ENCODE results near the gene SVIL.

Gene SVIL

DNA sequence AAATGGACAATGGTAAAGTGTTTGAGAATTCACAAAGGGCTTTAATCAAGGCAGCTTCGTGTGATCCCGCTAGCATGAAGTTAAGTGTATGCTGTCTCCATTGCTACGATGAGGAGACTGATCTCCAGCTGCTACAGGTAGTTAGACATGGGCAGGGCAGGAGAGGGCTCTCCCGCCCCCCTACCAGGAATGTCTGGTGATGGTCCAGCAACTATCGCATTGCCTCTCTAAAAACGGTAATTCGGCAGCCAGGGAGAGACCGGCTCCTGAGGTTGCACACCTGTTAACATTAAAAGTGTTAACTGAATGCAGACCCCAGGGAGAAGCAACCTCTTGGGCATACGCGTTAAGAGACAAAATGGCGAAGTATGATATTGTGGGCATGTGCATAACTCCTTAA, 37.9 kb downstream of the SVIL start:
- no peaks in the 10 kb centered on the region for H3K36me3 ChIP-seq (ENCODE audit: insufficient read depth)
- TF ChIP-seq CTCF (conservative IDR thresholded peaks at IDR 0.05; ENCODE audit: low read depth, low read length): no peak
- no peak overlapping the region for H3K9ac ChIP-seq
- H3K4me1 ChIP-seq (ENCODE audit: low read depth, poor library complexity, severe bottlenecking): no peaks in the 10 kb centered on the region
- H3K4me2 ChIP-seq: no peak overlapping the region
- H3K27ac ChIP-seq: no peak overlapping the region
- no peak overlapping the region for H2AFZ ChIP-seq (ENCODE audit: low read depth)
- no peaks in the 10 kb centered on the region for H3K79me2 ChIP-seq (ENCODE audit: insufficient read depth, low read depth)
- H3K4me3 ChIP-seq (IDR thresholded peaks at IDR 0.05; ENCODE audit: insufficient read depth, low read depth, low read length): no peak overlapping the region
- no peaks in the 10 kb centered on the region for H3K27me3 ChIP-seq (ENCODE audit: insufficient read depth, low read depth)
- H4K20me1 ChIP-seq (ENCODE audit: insufficient read depth): no peaks in the 10 kb centered on the region

- Histone ChIP-seq H3K9ac (no peak overlapping the region), H3K36me3 (ENCODE audit: insufficient read depth) (no peaks in the 10 kb centered on the region), H3K27me3 (ENCODE audit: insufficient read depth, low read depth) (no peaks in the 10 kb centered on the region), H3K27ac (no peak overlapping the region), H3K4me3 (IDR thresholded peaks at IDR 0.05; ENCODE audit: insufficient read depth, low read depth, low read length) (no peak overlapping the region), H3K4me2 (no peak overlapping the region), H3K4me1 (ENCODE audit: low read depth, poor library complexity, severe bottlenecking) (no peaks in the 10 kb centered on the region), H4K20me1 (ENCODE audit: insufficient read depth) (no peaks in the 10 kb centered on the region), H2AFZ (ENCODE audit: low read depth) (no peak overlapping the region), H3K79me2 (ENCODE audit: insufficient read depth, low read depth) (no peaks in the 10 kb centered on the region)
- no peak for TF ChIP-seq CTCF (conservative IDR thresholded peaks at IDR 0.05; ENCODE audit: low read depth, low read length)
Observed at GRCh38 chr10:29596356-29596755, 38.4 kb downstream of the SVIL start.

DNA sequence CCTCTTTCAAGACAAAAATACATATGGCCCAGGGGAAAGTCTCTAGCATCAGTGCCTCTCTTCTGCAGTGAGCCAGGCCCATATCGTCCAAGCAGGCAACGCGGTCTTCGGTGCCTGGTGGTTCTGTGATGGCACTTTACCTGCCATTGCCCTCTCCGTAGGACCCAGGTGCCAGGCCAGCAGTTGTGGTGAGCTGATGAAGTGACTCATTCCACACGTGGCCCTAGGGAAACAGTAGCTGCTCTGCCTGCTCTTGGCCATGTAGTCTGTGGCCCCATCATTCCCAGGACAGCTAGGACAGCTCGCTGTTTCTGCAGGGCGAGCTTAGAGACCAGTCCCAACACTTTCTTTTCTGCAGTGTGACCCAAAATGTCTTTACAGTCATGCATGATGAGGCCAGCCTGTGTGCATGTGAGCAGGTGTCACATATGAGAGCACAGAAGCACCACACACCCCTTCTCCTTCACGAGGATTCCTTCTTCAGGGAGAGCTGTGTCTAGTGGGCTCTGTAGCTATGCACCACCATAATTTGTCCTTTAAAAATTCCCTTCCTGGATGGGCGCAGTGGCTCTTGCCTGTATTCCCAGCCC, 39.0 kb downstream of the SVIL start:
- no peak overlapping the region for H3K4me2 ChIP-seq
- peaks cover 6% of the 10 kb centered on the region for H3K4me1 ChIP-seq (ENCODE audit: low read depth, poor library complexity, severe bottlenecking)
- no peaks in the 10 kb centered on the region for H3K27me3 ChIP-seq (ENCODE audit: insufficient read depth, low read depth)
- no peaks in the 10 kb centered on the region for H3K79me2 ChIP-seq (ENCODE audit: insufficient read depth, low read depth)
- no peaks in the 10 kb centered on the region for H3K36me3 ChIP-seq (ENCODE audit: insufficient read depth)
- H4K20me1 ChIP-seq (ENCODE audit: insufficient read depth): no peaks in the 10 kb centered on the region
- no peak overlapping the region for H2AFZ ChIP-seq (ENCODE audit: low read depth)
- no peak for TF ChIP-seq CTCF (conservative IDR thresholded peaks at IDR 0.05; ENCODE audit: low read depth, low read length)
- no peak overlapping the region for H3K27ac ChIP-seq
- no peak overlapping the region for H3K4me3 ChIP-seq (IDR thresholded peaks at IDR 0.05; ENCODE audit: insufficient read depth, low read depth, low read length)
- no peak overlapping the region for H3K9ac ChIP-seq

- Histone ChIP-seq H3K9ac (no peak overlapping the region), H4K20me1 (ENCODE audit: insufficient read depth) (no peaks in the 10 kb centered on the region), H3K79me2 (ENCODE audit: insufficient read depth, low read depth) (no peaks in the 10 kb centered on the region), H3K4me3 (IDR thresholded peaks at IDR 0.05; ENCODE audit: insufficient read depth, low read depth, low read length) (no peak overlapping the region), H3K36me3 (ENCODE audit: insufficient read depth) (no peaks in the 10 kb centered on the region), H2AFZ (ENCODE audit: low read depth) (no peak overlapping the region), H3K4me1 (ENCODE audit: low read depth, poor library complexity, severe bottlenecking) (peaks cover 12% of the 10 kb centered on the region), H3K27ac (no peak overlapping the region), H3K4me2 (no peak overlapping the region), H3K27me3 (ENCODE audit: insufficient read depth, low read depth) (no peaks in the 10 kb centered on the region)
- no peak for TF ChIP-seq CTCF (conservative IDR thresholded peaks at IDR 0.05; ENCODE audit: low read depth, low read length)
Observed at GRCh38 chr10:29595146-29595545, 39.6 kb downstream of the SVIL start.
